Activated CD4-positive, alpha-beta T cell treated with anti-CD3 and anti-CD28 coated beads, Interleukin-2, amount 50 U/mL, for 48 hours (primary cell): ENCODE data around the gene MANF.
A peak's percentile ranks its signal among the peaks of the same experiment; 100 is the strongest.
"Not testable (repeated sequence)": the region's sequence is repeated elsewhere in the genome, so short reads cannot be mapped to it uniquely, and the experiment has no call there.

Experiments
- DNase-seq, 2 experiments: peaks; one replicate each; pipeline ENCODE4 v3.0.0-alpha.2; 2020

MANF gene

DNA sequence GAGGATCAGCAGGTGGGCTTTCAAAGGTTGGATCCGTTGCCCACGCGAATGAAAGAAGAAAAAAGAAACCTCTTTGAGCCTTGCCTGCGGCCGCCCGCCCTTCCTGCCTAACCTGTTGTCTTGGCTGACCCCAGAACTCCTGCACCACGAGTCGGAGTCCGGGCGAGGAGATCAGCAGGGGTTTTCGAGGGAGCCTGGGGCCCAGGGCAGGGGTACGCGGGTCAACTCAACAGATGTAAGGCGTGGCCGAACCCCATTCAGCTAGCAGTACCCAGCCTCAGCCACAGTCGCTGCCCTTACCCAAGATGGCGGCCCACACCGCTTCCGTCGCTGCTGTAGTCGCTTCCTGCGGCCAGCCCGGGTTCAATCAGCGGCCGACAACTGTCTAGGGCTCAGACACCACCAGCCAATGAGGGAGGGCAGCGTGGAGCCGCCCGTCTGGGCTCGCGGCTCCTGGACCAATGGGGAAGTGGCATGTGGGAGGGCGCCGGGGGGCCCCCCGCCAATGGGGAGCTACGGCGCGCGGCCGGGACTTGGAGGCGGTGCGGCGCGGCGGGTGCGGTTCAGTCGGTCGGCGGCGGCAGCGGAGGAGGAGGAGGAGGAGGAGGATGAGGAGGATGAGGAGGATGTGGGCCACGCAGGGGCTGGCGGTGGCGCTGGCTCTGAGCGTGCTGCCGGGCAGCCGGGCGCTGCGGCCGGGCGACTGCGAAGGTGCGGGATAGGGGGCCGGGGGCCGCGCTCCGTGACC is at the start of gene MANF:
MANF (plus strand) TSS at position 566 of the 748 bp plus-strand sequence; CDS start at position 618, 52 bp downstream.
- peak; percentile 95 to 97 for DNase-seq

- DNase-seq, result no peak
Observed at GRCh38 chr3:51336261-51336660, 48.8 kb upstream of the MANF start.

DNA sequence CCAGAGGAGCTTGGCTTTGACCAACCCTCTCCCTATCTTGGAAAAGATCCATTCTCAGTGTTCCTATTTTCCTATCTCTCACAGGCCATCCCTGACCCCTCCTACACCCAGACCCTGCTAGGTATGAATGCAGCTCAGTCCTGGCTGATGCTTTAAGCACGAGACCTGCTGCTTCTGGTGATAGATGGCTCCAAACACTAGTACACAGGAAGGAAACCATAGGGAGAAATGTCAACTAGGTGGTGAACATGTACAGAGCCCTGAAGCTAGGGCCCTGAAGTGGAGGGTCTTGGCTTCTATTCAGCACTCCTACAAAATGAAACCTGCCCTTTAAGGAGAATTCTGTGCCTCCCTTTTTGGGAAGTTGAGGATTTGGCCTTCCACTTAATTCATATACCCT is 47.4 kb upstream of the MANF start:
- no peak for DNase-seq

DNA sequence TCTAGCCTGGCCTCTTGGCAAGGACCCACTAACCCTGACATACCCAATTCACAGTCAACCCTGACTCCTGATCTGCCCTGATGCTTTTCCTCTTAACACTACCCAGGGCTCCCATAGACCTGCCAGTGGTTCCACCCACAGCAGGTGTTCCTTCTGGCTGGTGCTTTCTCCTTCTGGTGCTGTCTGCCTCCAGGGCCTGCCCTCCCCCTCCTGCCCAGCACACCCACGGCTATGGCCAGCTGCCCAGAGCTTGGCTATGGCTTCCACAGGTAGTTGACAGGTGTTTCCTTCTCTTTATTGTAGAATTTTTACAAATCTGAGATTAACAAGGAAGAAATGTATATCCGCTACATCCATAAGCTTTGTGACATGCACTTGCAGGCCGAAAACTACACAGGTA is 46.5 kb upstream of the MANF start:
- no peak for DNase-seq

GRCh38 chr3:51340013-51340829 is 44.9 kb upstream of the MANF start:
- DNase-seq, result no peak

- no peak for DNase-seq
Observed at GRCh38 chr3:51340989-51341636, 44.0 kb upstream of the MANF start.

DNA sequence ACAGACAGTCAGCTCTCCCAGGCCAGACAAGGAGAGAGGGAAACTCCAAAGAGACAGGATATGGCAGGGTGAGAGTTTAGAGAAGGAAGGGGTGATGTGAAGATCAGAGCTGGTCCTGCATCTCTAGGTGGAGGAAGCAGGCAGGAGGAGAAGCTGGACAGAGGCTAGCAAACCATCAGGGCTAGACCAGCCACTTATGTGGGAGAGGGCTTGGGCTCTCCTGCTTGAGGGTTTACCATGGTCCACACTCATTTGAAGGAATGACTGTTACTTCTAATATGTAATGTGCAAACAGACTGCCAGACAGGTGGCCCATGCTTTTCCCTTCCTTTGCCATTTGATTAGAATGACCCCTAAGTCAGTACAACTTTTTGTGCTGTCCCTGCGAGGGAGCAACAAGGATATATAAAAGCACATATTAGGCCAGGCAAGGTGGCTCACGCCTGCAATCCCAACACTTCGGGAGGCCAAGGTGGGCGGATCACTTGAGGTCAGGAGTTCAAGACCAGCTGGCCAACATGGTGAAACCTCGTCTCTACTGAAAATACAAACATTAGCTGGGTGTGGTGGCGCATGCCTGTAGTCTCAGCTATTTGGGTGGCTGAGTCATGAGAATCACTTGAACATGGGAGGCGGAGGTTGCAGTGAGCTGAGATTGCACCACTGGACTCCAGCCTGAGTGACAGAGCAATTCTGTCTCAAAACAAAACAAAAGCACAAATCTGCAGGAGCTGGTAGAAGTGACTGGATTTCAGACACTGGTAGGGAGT is 41.0 kb upstream of the MANF start:
- DNase-seq, result no peak

DNA sequence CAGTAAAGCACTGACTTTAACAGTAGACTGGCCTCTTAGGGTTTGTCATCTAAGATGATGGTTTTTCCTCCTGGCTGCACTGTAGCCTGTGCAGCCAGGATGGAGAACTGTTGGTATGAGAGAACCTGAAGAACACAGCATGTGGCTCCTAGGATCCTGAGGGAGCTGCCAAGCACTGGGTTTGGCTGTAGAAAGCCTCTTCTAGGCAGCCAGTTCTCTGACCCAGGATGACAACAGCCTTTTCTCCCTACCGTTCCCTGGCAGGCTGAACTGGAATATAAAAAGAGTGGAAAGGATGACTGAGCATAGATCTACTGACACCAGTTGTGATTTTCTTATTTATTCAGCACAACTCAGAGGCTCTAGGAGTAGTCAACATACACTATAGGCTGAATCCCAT is 34.3 kb upstream of the MANF start:
- no peak for DNase-seq

GRCh38 chr3:51353131-51353530 is 32.0 kb upstream of the MANF start:
- no peak for DNase-seq

DNA sequence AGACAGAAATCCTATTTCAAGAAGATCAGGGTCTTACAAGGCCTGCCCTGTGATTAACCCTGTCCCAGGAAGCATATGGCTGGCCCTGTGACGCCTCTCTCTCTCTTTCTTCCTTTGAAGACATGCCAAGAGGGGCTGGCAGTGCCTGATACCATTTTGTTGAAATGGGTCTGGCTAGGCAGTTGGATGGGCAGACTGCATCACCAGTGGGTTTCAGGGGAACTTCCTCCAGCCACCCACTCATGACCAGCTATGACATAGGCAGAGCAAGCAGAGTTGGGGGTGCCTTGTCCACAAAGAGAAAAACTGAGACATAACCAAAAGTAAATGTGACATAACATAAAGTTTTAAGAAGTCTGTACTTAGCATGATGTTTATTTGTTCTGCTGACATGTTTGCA is 31.4 kb upstream of the MANF start:
- no peak for DNase-seq

DNA sequence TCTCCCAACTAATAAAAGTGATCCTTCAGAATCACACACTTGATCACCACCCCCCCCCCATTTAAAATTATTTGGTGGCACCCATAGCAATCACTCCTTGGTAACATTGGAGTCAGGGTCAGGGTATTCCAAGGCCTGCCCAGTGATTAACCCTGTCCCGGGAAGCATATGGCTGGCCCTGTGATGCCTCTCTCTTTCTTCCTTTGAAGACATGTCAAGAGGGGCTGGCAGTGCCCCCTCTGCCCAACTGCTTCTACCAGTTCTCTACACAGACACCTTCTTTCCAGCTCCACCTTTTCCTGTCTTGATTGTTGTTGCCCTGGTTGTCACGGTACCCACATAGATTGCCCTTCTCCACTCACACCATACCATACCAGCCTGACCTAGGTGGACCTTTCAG is 30.9 kb upstream of the MANF start:
- no peak for DNase-seq

- DNase-seq, result no peak
Observed at GRCh38 chr3:51354731-51355615, 30.1 kb upstream of the MANF start.

DNA sequence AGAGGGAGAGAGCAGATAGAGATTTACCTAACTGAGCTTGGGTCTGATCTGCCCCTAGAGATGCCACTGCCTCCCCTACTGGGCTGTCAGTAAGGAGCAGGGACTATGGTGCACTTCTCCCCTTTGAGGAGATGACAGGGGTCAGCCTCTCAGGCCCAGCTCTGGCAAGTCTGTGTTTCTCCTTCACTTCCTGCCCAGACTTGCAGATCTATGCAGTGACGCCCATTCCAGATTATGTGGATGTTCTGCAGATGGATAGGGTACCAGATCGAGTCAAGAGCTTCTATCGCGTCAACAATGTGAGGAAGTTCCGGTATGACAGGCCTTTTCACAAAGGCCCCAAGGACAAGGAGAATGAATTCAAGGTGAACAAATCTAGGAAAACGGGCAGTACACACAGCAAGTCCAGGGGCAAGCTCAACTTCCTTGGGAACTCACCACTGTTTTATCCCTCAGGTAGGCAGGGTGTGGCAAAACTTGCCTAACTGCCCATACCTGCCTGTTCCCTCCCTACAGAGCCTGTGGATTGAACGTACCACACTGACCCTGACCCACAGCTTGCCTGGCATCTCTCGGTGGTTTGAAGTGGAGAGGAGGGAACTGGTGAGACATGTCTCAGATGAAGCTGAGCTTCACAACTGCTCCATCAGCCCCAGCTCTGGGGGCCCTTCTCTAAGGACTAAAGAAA is 29.1 kb upstream of the MANF start:
- DNase-seq, result no peak

DNA sequence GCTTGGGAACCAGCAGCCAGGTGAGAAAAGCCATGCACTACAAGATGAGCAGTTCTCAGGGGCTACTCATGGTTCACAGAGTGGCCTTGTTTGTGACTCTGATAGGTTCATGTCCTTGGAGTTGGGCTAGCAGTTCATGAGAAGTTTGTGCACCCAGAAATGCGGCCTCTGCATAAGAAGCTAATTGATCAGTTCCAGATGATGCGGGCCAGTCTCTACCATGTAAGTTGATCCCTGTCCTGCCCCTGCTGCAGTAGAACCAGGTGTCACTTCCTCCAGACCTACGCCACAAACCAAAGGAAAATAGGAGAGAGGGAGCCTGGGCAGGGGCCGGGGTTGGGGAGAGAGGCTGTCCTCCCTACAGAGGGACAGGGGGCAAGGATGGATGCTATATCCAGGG is 27.2 kb upstream of the MANF start:
- no peak for DNase-seq

- no peak for DNase-seq
Observed at GRCh38 chr3:51358981-51359380, 26.1 kb upstream of the MANF start.

GRCh38 chr3:51360806-51361205 is 24.3 kb upstream of the MANF start:
- DNase-seq, result no peak

DNA sequence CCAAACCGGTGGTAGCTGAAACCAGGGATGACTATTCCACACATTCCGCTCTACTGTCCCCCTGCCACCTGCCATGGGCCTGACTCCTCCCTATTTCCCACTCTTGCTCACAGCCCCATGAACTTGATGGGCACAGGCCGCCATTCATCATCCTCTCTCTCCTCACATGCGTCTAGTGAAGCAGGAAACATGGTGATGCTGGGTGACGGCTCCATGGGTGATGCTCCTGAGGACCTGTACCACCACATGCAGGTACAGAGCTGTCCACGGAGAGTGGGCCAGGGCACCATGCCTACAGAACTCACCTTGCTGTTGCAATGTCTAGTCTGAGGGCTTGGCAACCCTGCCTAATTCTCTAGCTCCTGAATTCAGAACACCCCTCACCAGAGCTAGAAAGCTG is 23.3 kb upstream of the MANF start:
- no peak for DNase-seq

- no peak for DNase-seq
Observed at GRCh38 chr3:51362476-51362875, 22.6 kb upstream of the MANF start.

DNA sequence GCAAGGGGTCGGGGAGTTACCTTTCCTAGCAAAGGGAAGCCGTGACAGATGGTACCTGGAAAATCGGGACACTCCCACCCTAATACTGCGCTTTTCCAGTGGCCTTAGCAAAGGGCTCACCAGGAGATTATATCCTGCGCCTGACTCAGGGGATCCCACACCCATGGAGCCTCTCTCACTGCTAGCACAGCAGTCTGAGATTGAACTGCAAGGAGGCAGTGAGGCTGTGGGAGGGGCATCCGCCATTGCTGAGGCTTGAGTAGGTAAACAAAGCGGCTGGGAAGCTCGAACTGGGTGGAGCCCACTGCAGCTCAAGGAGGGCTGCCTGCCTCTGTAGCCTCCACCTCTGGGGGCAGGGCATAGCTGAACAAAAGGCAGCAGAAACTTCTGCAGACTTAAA is 16.8 kb upstream of the MANF start:
- not testable (repeated sequence) for DNase-seq

DNA sequence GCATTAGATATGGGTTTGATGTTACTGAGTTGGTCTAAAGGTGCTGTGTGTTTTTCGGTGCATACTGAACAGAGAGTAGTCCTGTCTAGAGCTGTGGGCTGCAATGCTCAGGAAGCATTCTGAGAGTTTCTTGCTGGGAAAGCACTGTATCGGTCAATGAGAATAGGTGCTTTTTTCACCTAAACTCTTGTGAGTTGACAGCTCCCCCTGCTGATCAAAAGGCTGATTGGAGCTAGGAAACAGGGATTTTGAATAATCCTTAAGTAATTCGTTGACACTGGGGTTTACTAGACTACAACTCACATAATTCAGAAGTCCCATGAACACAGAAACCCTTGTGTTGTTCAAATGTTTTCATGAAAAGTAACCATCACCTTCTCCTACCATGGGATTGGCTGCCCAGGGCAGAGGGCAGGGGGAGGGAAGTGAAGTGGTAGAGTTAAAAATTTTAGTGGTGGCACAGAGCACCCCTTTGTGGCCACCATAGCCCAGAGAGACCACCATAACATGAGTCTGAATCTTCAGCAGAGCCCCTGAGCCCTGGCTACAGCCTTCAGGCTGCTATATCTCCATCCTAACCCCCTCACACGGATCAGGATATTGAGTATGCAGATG is 13.0 kb upstream of the MANF start:
- peak; percentile 56 to 63 for DNase-seq
